ENCODE measurements around the gene LIPT1.

GRCh38 chr2:99159594-99159993 is 4.8 kb downstream of the LIPT1 start:
- TF ChIP-seq CTCF (conservative IDR thresholded peaks at IDR 0.05) (no peak), EZH2 (IDR thresholded peaks at IDR 0.05; ENCODE audit: low read depth) (no peak)

Measured in PC-9 (cell line).